HuH-7.5 (cell line): ENCODE measurements around the gene DRAM1.
A peak's percentile ranks its signal among the peaks of the same experiment; 100 is the strongest.
"Not testable (repeated sequence)": the region's sequence is repeated elsewhere in the genome, so short reads cannot be mapped to it uniquely, and the experiment has no call there.

Source experiments
- DNase-seq: peaks from one replicate; pipeline ENCODE4 v3.0.0; 2011; ENCODE audit warnings: low spot score

Gene DRAM1, protein sequence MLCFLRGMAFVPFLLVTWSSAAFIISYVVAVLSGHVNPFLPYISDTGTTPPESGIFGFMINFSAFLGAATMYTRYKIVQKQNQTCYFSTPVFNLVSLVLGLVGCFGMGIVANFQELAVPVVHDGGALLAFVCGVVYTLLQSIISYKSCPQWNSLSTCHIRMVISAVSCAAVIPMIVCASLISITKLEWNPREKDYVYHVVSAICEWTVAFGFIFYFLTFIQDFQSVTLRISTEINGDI

DNA sequence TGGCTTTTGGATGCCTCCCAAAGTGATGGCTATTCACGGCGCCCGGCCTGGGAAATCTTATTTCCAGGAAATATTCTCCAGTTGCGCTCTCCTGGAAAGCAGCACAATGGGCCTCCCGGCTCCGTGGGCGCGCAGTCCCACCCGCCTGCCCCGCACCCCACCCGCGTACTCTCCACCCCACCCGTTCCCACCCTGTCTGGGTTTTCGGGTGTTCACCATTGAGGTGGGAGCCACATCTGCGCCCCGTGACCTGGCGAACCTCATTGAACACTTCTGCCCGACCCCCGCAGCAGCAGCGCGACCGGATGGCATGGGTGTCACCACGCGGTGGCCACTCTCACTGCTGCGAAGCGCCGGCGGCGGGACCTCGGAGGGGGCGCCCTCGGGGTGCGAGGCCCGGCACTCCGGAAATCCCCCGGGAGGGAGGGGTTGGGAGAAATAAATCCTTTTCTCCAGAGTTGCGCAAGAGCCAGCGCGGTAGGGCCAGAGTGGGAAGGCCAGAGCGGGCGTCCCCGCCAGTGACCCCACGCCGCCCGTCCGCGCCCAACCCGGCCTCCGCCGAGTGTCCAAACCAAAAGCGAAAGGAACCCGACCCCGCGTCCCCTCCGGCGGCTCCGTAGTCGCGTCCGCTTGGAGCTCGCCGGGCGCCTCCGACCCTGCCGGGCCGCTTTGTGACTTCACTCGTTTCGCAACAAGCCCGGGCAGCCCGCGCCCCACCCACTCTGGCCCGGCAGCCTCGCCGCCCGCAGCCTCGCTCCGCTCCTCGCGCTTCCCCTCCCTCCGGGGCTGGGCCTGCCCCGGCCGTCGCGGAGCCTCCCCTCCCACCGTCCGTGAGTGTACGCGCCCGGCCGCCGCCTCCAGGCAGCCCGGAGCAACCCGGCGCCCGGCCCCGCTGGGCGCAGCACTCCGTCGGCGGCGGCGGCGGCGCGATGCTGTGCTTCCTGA lies at the start of gene DRAM1:
Gene DRAM1 (plus strand): TSS at position 720 of the 945 bp plus-strand sequence. CDS start 210 bp downstream, at position 930.
- peak; percentile 75 for DNase-seq

DNA sequence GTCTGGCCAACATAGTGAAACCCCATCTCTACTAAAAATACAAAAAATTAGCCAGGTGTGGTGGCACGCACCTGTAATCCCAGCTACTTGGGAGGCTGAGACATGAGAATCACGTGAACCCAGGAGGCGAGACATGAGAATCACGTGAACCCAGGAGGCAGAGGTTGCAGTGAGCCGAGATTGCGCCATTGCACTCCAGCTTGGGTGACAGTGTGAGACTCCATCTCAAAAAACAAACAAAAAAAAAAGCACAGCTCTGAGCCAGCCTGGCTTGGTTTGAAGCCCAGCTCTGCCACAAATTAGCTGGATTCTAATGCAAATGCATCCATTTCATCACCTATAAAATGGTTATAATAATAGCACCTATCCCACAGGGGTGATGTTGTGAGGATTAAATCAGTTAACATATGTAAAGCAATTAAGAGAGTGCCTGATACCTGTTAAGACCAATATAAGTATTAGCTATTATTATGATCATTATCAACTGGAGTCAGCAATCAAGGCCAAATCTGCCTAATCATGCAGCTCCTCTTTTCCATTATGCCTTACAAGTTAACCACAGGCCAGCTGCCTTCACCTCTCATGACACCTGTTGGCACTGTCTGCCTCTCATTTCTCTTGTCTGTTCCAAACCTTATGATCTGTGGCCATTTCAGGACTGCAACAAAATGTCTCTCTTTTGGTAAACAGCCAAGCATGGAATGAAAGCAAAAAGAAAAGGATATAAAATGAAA lies 48.8 kb upstream of the DRAM1 start:
- DNase-seq: no peak

DNA sequence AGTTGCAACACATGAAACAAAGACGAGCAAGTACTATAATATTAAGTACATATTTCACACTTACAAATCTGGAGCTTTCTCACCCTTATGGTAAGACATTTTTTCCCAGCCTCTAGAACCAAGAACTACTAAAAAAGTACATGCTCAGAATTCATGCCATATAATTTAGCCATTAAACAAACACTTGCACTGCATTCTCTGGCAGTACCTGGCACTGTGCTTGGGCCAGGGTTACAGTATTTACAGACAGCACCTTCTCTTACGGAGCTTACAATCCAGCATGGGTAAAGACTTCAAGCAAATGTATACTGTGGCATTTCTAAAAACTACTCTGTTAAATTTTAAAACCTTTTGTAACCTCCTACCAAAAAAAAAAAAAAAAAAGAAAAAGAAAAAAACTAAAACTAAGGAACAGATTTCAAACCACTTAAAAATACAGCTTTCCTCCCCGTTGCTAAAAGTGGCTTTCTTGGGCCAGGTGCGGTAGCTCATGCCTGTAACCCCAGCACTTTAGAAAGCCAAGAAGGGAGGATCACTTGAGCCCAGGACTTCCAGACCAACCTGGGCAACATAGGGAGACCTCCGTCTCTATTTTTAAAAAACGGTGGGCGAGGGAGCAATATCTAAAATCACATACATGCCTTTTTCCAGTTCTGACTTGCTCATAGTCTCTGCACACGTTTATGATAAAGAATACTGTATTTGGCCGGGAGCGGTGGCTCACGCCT lies 47.6 kb upstream of the DRAM1 start:
- DNase-seq: no peak

DNA sequence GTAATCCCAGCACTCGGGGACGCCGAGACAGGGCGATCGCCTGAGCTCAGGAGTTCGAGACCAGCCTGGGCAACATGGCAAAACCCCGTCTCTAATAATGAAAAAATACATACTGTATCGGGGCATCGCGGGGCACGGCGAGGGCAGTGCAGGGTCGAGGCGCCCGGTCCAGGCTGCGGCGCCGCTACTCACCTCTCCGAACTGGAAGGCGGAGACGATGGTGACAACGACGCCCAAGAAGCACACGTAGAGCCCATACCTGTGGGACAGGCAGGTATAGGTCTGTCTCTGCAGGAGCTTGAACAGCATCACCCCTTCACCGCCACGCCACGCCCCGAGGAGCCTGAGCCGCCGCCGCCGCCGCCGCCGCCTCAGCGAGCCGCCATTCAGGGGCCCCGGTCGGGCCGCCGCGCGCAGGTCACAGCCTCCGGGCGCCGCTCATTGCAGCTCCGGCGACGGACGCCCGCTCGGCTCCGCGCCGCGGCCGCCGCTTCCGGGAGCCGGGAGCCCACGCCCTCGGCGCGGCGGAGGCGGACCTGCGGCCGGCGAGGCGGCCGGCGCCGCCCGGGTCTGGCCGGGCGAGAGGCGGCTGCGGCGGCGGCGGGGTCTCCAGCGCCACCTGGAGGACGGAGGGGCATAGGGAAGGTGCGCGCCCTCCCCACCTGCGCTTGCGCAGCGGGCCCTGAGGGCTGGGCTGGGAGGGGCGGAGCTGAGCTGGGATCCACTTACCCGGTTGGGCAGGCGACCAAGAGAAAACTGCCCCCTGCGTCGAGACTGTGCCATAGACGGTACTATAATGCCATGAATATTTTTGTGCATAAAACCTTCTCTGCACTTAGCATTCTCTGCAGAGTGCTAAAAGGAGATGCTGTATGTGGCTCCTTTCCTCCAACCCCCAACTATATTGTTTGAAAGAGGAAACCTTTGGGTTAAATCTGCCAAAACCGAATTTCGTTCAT lies 46.7 kb upstream of the DRAM1 start, which contains the start of gene GNPTAB:
Gene GNPTAB (minus strand): TSS at position 593 of the 959 bp plus-strand sequence. CDS start 284 bp downstream, at position 309.
- DNase-seq: peak; percentile 94

DNA sequence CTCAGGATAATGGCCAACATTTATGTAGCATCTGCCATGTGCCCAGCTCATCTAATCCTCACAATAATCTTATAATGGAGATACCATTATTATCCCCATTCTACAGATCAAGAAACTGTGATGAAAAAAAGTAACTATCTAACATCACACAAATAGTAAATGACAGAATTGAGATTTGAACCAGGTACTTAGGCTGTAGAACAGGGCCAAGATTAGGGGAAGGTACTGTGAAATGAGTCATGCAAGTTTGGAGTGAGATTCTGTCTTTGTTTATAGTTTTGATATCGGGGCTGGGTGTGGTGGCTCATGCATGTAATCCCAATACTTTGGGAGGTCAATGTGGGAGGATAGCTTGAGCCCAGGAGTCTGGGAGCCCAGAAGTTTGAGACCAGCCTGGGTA lies 45.4 kb upstream of the DRAM1 start:
- no peak for DNase-seq

DNA sequence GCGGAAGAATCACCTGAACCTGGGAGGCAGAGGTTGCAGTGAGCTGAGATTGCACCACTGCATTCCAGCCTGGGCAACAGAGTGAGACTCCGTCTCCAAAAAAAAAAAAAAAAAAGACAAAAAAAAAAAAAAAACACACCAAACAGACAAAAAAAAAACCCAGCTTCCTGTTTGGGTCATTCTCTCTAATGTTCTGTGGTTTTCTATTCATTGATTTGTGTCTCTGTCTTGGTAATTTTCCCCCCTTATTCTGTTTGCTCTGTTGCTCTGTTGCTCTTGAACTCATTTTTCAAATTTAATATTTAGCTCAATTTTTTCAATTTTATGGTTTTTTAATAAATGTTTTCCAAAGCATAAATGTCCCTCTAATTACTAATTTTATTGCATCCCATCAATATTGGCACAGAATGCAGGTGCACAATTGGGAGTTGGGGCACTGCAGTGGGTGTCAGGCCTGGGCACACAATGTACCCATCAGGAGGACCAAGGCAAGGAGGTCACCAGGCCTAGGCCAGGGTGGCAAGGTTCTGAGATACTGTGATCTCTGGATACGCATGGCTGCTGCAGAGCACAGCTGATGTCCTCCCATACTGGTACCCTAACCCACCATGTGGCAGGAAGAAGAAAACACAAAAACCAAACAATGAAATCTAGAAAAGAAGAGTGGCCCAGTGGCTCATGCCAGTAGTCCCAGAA lies 38.6 kb upstream of the DRAM1 start:
- no peak for DNase-seq

DNA sequence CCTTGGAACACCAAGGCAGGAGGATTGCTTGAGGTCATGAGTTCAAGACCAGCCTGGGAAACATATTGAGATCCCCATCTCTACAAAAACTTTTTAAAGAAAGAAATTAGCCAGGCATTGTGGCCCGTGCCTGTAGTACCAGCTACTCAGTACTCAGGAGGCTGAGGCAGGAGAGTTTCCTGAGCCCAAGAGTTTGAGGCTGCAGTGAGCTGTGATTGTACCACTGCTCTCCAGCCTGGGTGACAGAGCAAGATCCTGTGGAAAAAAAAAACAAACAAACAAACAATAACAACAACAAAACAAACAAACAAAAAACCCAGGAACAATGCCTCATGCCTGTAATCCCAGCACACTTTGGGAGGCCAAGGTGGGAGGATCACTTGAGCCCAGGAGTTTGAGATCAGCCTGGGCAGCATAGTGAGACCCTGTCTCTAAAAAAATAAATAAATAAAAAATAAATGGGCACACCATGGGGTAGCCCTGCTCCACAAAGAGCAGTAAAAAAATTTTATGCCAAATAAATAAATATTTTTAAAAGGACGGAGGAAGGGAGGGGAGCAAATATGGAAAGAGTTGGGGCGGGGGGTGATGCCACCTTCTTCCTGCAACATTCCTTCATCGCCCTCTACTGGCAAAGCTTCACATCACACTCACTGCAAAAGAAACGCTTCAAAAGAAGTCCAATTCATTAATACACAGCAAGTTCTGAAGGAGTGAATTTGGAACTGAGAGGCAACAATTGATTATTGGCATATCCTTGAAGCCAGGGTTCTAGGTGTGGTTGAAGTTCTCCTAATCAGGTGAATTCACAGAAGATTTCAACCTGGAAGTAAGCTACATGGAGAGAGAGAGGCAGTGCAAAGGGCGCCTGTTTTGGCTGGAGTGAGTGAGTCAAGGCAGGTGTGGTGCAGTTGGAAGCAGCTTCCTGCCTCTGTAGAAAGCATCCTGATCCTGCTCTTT lies 37.8 kb upstream of the DRAM1 start:
- DNase-seq: no peak

DNA sequence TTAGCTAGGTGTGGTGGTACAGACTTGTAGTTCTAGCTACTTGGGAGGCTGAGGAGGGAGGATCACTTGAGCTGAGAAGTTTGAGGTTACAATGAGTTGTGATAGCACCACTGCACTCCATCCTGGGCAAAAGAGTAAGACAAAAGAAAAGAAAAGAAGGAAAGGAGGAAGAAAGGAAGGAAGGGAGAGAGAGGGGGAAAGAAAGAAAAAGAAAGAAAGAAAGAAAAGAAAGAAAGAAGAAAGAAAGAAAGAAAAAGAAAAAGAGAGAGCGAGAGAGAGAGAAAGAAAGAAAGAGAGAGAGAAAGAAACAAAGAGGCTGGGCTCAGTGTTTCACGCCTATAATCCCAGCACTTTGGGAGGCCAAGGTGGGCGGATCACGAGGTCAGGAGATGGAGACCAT lies 36.3 kb upstream of the DRAM1 start:
- DNase-seq: no peak

DNA sequence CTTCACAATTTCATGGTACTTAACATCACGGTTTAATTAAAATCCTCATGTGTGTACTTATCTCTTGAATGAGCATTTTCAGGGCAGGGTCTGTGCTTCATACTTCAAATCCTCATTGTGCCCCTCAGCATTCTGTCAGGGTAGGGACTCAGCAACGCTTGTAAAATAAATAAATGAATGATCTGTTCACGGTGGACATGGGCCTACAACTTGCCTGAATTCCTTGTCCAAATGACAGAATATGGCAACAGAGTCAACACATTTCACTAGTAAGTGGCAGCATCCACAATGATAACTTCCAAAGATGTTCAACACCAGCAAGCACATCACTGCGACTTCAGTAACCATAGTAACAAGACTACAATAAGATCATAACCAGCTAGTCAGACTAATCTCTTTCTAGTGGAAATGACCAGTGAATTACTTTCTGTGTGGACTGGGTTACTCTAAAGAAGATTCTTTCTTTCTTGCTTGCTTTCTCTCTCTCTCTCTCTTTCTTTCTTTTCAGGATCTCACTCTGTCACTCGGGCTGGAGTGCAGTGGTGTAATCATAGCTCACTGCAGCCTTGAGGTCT lies 32.2 kb upstream of the DRAM1 start:
- DNase-seq: no peak

DNA sequence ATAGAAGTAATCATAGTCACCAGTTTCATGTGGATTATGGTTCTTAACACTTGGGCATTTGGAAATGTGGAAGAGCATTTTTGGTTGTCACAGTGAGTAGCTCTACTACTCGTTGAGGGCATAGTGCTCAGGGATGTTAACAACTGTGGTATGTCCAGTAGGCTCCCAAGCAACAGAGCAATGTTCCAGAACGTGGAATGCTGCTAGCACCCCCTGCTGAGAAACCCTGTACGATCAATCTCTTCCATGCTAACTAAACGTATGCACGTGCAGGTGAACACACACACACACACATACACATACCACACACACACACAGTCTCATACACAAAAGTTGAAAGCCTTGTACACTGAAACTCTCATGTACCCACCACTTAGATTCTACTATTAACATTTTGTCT lies 30.1 kb upstream of the DRAM1 start:
- no peak for DNase-seq

DNA sequence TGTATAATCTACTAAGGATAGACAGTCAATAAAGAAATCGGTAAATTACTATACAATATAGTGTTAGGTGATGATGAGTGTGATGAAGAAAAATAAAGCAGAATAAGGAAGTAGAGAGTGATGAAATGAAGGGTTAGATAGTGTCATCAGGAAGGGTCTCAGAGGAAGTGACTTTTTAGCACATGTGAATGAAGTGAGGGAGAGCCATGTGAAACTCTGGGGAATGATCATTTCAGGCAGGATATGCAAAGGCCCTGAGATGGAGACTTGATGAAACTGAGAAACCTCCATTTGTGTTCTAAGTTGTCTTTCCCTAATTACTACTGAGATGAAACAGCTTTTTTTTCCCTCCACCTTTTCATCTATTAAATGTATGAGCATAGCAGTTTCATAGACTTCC lies 27.2 kb upstream of the DRAM1 start:
- no peak for DNase-seq

DNA sequence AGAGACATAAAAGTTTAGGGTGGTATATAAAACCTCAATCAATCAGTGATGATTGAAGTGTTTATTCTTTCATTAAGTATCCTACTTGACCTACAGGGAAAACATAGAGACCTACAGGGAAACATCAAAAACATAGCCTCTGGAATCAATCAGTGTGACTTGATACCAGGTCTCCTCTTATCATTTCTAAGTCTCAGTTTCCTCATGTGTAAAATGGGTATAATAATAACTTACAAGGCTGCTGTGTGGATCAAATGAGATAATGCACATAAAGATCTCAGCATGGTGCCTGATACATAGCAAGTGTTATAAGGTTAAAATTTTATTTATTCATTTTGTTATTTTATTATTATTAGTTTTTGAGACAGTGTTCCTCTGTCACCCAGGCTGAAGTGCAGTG lies 24.4 kb upstream of the DRAM1 start:
- DNase-seq: no peak

DNA sequence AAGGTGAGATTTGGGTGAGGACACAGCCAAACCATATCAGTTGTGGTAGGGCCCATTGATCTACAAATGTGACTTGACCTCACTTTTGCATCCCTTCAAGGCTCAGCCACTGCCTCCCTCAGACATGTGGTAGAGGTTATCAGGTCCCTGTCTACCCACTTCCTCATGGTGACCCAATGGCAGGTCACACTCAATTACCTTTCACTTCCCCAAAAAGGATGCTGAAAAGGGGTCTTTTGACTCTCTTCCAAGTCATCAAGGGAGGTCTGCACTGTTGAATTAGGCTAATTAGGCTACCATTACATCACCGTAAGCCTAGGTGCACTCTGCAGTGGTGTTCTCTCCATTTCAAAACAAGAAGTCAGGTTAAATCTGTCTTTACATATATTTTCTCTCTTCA lies 22.6 kb upstream of the DRAM1 start:
- no peak for DNase-seq

DNA sequence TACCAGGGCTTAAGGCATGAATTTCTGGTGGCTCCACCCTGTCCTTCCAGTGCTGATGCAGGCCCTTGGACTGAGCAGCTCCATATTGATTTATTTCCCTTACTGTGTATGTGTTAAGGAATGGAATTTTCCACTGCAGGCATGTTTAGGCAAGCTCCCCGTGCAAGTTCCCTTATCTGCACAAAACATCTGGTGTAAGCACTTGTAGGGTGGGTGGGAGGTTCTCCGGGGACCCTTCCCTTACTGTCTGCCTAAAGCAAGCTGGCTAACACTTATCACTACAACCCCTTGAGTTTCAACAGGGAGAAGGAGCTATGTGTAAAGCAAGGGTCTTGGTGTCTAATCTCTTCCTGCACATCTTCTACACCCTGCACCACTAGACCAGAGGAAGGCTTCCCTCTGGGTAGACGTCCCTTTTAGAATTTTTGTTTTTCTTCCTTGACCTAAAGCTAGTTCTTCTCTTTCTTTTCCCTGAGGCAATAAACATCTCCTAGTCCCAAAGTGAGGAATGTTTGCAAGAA lies 22.0 kb upstream of the DRAM1 start:
- no peak for DNase-seq

DNA sequence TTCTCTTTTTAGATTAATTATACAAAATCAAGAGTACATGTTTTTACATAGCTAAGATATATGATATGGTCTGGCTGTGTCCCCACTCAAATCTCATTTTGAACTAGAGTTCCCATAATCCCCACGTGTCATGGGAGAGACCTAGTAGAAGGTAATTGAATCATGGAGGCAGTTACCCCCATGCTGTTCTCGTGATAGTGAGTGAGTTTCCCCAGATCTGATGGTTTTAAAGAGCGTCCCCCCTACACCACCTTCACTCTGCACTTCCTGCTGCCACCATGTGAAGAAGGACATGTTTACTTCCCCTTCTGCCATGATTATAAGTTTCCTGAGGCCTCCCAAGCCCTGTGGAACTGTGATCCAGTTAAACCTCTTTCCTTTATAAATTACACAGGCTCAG lies 21.4 kb upstream of the DRAM1 start:
- no peak for DNase-seq

DNA sequence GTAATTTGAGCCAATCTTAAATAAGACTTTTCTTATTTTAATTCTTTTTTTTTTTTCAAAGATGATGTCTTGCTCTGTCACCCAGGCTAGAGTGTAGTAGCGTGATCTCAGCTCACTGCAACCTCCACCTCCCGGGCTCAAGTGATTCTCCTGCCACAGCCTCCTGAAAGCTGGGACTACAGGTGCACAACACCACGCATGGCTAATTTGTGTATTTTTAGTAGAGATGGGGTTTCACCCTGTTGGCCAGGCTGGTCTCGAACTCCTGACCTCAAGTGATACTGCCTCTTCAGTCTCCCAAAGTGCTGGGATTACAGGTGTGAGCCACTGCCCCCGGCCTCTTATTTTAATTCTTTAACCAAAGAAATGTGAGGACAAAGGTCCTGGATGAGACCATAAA lies 20.8 kb upstream of the DRAM1 start:
- not testable (repeated sequence) for DNase-seq

DNA sequence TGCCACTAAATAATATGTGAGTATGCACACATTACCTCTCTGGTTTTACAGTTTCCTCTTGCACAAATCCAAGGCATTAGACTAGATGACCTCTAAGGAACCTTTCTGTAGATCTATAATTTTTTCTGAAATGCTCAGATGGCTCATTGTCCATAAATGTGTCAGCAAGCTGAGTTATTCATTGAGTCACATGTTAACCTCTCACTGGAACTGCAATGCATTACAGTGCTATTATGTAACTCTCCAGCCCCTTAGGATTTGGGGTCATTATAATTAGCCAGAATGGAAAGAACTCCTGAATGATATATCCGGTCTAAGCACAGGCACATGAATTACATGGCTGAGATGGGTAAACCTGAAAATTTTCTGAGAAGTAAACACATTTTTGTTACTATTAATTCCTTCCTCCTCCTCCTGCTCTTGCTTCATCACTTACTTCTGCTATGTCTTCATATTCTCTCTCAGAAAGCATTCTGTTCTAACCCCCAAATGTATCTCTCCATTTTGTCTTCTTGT lies 20.3 kb upstream of the DRAM1 start:
- DNase-seq: no peak

DNA sequence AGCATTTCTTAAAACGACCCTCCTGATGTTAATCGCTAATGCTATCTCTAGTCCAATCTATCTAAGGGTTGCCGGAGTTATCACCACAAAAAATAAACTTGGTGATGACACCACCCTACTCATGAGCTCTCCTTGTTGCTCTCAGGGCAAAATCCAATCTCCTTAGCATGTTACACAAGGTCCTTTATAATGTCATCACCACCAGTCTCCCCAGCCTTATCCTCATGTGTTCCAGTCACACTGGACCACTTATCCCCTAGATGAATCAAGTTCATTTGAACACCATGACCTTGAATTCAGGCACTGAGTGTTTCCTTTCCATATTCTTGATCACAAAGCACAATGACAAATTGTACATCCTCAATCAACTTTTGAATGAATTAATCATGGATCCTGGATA lies 19.0 kb upstream of the DRAM1 start:
- DNase-seq: no peak
